ENCODE measurements around the gene MAML2. TPM values are rescaled to one million over a fixed set of nuclear protein-coding genes. Genes with fewer than 3 reads are reported as not detected.

MAML2 gene
- total RNA-seq, 6 experiments from 2014 or later = 24.9 to 30.8 (median 28.3) TPM

GRCh38 chr11:96328395-96329010 lies 14.5 kb downstream of the MAML2 start:
- H3K27ac Mint-ChIP-seq = peak overlapping the region; percentile 77
- H3K4me1 Mint-ChIP-seq (ENCODE audit: low read depth) = peaks cover 84% of the 10 kb centered on the region
- H3K36me3 Mint-ChIP-seq (ENCODE audit: low read depth) = peaks cover 28% of the 10 kb centered on the region
- H3K9me3 Mint-ChIP-seq = no peaks in the 10 kb centered on the region
- peak; percentile 48 for DNase-seq
- TF ChIP-seq, protein P1, sequence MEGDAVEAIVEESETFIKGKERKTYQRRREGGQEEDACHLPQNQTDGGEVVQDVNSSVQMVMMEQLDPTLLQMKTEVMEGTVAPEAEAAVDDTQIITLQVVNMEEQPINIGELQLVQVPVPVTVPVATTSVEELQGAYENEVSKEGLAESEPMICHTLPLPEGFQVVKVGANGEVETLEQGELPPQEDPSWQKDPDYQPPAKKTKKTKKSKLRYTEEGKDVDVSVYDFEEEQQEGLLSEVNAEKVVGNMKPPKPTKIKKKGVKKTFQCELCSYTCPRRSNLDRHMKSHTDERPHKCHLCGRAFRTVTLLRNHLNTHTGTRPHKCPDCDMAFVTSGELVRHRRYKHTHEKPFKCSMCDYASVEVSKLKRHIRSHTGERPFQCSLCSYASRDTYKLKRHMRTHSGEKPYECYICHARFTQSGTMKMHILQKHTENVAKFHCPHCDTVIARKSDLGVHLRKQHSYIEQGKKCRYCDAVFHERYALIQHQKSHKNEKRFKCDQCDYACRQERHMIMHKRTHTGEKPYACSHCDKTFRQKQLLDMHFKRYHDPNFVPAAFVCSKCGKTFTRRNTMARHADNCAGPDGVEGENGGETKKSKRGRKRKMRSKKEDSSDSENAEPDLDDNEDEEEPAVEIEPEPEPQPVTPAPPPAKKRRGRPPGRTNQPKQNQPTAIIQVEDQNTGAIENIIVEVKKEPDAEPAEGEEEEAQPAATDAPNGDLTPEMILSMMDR (IDR thresholded peaks at IDR 0.05) = no peak
- peak overlapping the region; percentile 49 for H3K4me3 Mint-ChIP-seq
- no peaks in the 10 kb centered on the region for H3K27me3 Mint-ChIP-seq (ENCODE audit: insufficient read depth)

DNA sequence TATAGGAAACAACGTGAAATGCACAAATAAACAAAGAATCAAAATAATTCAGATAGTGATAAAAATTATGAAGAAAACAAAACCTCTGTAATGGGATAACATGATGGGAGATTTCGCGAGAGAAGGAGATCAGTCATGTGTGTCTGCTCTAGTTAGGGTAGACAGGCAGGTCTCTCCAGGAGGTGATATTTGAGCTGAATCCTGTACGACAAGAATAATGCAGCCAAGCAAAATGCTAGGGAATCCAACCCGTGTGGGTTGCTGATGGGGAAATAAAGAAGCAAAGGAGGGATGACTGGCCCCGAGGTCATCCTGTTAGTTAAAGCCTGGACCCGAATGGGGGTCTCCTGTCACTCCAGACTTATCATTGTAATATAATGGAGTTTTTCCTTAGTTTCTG lies 16.0 kb downstream of the MAML2 start:
- Mint-ChIP-seq H3K9me3 (no peaks in the 10 kb centered on the region), H3K27ac (no peak overlapping the region; the same call in 1 of the 2 replicates), H3K4me1 (ENCODE audit: low read depth) (peaks cover 84% of the 10 kb centered on the region), H3K4me3 (no peak overlapping the region), H3K27me3 (ENCODE audit: insufficient read depth) (no peaks in the 10 kb centered on the region; the same call in 1 of the 2 replicates), H3K36me3 (ENCODE audit: low read depth) (peaks cover 43% of the 10 kb centered on the region)
- TF ChIP-seq, protein P1 (IDR thresholded peaks at IDR 0.05) = no peak
- DNase-seq = no peak

- Mint-ChIP-seq H3K27me3 (ENCODE audit: insufficient read depth) (no peaks in the 10 kb centered on the region; the same call in 1 of the 2 replicates), H3K36me3 (ENCODE audit: low read depth) (peaks cover 48% of the 10 kb centered on the region), H3K4me3 (peak overlapping the region; percentile 79), H3K4me1 (ENCODE audit: low read depth) (peaks cover 90% of the 10 kb centered on the region), H3K9me3 (no peaks in the 10 kb centered on the region), H3K27ac (peak overlapping the region; percentile 88)
- TF ChIP-seq, protein P1 (IDR thresholded peaks at IDR 0.05) = no peak
- DNase-seq = peak; percentile 73
Observed at GRCh38 chr11:96324912-96325311, 18.1 kb downstream of the MAML2 start.

DNA sequence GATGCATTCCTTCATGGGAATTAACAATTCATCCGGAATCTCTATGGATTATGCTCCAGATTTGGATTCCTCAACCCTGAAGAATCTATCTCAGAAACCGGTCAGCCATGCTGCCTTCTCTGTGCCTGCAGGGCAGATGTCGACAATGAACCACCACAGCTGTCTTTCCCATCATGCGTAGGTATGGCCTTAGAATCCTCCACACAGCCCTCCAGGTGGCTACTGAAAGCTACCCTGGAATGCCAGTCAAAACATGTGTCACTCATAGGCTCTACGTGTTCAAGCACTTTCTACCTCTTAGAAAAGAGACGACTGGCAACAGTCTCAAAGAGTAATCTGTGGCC lies 19.4 kb downstream of the MAML2 start:
- Mint-ChIP-seq H3K4me1 (ENCODE audit: low read depth) (peaks cover 90% of the 10 kb centered on the region), H3K36me3 (ENCODE audit: low read depth) (peaks cover 52% of the 10 kb centered on the region), H3K4me3 (no peak overlapping the region), H3K27ac (peak overlapping the region; percentile 88), H3K9me3 (no peaks in the 10 kb centered on the region), H3K27me3 (ENCODE audit: insufficient read depth) (no peaks in the 10 kb centered on the region; the same call in 1 of the 2 replicates)
- TF ChIP-seq, protein P1 (IDR thresholded peaks at IDR 0.05) = no peak
- no peak for DNase-seq

GRCh38 chr11:96322775-96323641 lies 20.0 kb downstream of the MAML2 start:
- H3K27me3 Mint-ChIP-seq (ENCODE audit: insufficient read depth) = no peaks in the 10 kb centered on the region; the same call in 1 of the 2 replicates
- no peak overlapping the region for H3K4me3 Mint-ChIP-seq
- peaks cover 90% of the 10 kb centered on the region for H3K4me1 Mint-ChIP-seq (ENCODE audit: low read depth)
- TF ChIP-seq, protein P1 (IDR thresholded peaks at IDR 0.05) = no peak
- DNase-seq = no peak
- H3K9me3 Mint-ChIP-seq = no peaks in the 10 kb centered on the region
- H3K27ac Mint-ChIP-seq = peak overlapping the region; percentile 88
- peaks cover 52% of the 10 kb centered on the region for H3K36me3 Mint-ChIP-seq (ENCODE audit: low read depth)
